Posterior cingulate gyrus (tissue), 11 donors: ENCODE measurements around the gene EPB41L5.
A peak's percentile ranks its signal among the peaks of the same experiment; 100 is the strongest.
"Not testable (repeated sequence)": the region's sequence is repeated elsewhere in the genome, so short reads cannot be mapped to it uniquely, and the experiment has no call there.

Experiments used
- DNase-seq, 10 donors: peaks; one replicate each; pipeline versions ENCODE4 v3.0.0 to v3.0.0-alpha.2; 2020 to 2021; ENCODE audit warnings: mixed read lengths in 3 of 10
- intact Hi-C: fragments of 100-400 bp; cut with DNase I; formaldehyde crosslinking; loops from one replicate; pipeline ENCODE4 v1.15.1; 2023

Gene EPB41L5

GRCh38 chr2:120134263-120134662, 121.4 kb downstream of the EPB41L5 start:
- DNase-seq, result no peak
- intact Hi-C loops, result no loop called here

DNA sequence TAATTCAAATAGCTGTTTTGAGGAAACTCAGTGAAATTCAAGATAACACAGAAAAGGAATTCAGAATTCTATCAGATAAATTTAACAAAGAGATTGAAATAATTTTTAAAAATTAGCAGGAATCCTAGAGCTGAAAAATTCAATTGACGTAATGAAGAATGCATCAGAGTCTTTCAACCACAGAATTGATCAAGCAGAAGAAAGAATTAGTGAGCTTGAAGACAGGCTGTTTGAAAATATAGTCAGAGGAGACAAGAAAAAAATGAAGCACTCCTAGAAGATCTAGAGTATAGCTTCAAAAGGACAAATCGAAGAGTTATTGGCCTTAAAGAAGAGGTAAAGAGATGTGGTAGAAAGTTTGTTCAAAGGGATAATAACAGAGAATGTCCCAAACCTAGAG, 122.1 kb downstream of the EPB41L5 start:
- intact Hi-C loops, DNase-seq: not testable (repeated sequence)

DNA sequence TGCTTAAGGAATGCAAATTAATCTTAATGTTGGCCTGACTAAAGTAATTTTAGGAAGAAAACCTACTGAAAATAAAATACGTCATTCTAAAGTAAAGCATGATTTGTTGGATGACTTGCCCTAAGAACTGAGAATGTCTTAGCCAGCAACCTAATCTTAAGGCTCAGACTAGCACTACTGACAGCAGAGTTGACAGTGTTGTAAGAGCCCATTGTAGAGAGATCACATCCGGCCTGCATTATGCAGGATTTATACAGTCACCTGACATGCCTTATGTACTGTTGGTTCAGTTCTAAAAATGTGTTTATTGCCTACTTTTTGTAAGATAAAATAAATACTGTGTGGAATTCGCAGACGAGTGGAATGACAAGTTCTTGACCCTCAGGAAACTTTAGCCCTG, 128.0 kb downstream of the EPB41L5 start:
- intact Hi-C loops, result no loop called here
- DNase-seq, result no peak

- DNase-seq, result no peak
- intact Hi-C loops, result no loop called here
Measured at GRCh38 chr2:120141300-120142069, 128.6 kb downstream of the EPB41L5 start.

GRCh38 chr2:120142528-120143219, 129.8 kb downstream of the EPB41L5 start:
- intact Hi-C loops, result no loop called here
- no peak for DNase-seq

- intact Hi-C loops, result no loop called here
- DNase-seq, result no peak
Measured at GRCh38 chr2:120148229-120148628, 135.4 kb downstream of the EPB41L5 start.

DNA sequence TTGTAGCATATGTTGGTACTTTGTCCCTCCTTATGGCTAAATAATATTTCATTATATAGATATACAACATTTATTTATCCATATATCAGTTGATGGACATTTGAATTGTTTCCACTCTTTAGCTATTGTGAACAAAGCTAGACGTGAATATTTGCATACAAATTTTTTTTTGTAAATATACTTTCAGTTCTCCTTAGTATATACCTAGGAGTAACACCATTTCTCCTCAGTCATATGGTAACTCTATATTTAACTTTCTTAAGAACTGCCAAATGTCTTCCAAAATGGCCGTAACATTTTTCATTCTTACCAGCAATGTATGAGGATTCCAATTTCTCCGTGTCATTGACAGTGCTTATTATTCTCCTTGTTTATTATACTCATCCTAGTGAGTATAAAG, 135.8 kb downstream of the EPB41L5 start:
- no peak for DNase-seq
- intact Hi-C loops, result no loop called here

- DNase-seq, result no peak
- intact Hi-C loops, result no loop called here
Measured at GRCh38 chr2:120149406-120149805, 136.5 kb downstream of the EPB41L5 start.

GRCh38 chr2:120150040-120150482, 137.2 kb downstream of the EPB41L5 start:
- intact Hi-C loops, result no loop called here
- DNase-seq, result no peak

DNA sequence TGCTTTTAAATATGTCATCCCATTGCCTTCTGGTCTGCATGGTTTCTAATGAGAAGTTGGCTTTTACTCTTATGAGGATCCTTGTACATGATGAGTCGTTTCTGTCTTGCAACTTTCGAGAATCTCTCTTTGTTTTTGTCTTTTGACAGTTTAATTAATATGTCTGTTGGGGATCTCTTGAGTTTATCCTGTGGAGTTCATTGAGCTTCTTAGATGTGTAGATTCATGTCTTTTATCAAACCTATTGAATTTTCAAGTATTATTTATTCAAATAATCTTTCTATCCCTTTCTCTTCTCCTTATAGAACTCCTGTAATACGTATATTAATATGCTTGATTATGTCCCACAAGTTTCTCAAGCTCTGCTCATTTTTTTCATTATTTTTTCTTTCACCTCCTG, 142.4 kb downstream of the EPB41L5 start:
- no peak for DNase-seq
- intact Hi-C loops, result no loop called here

DNA sequence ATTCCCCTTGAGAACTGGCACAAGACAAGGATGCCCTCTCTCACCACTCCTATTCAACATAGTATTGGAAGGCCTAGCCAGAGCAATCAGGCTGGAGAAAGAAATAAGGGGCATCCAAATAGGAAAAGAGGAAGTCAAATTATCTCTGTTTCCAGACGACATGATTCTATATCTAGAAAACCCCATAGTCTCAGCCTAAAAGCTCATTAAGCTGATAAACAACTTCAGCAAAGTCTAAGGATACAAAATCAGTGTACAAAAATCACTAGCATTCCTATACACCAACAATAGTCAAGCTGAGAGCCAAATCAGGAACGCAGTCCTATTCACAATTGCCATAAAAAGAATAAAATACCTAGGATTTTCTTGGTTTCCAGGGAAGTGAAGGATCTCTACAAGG, 145.8 kb downstream of the EPB41L5 start:
- DNase-seq, intact Hi-C loops: not testable (repeated sequence)

- intact Hi-C loops, result no loop called here
- DNase-seq, result no peak
Measured at GRCh38 chr2:120161190-120161589, 148.3 kb downstream of the EPB41L5 start.

DNA sequence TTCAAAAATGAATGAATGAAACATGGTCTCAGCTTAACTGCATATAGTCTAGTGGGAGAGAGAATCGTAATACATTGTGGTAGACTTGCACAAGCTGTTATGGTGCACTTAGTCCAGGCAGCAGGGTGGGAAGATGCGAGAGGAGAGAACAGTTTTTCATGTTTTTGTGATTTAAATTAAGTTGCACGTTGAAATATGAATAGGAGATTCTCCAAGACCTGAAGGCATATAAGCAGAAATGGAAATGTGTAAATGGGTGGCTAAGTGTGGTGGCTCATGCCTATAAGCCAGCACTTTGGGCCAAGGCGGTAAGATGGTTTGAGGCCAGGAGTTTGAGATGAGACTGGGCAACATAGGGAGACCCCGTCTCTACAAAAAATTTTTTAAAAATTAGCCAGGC, 149.8 kb downstream of the EPB41L5 start:
- intact Hi-C loops, result no loop called here
- DNase-seq, result no peak

DNA sequence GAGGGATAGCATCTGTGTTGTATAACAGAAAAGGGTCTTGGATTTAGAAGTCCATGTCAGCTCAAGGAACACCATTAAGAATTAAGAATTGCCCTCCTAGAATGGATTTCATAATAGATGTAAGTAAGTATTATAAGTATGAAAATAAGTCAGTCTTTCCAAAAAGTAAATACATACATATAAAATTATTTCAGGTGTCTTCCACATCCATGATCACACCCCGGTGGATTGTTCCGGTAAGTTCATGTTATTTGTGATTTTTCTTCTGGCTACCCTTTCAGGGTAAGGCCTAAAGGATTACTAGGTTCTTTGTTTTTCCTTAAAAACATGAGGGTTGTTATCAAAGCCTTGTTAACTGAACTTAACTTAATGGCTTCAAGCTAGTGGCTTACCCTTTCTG, 154.4 kb downstream of the EPB41L5 start:
- no peak for DNase-seq
- intact Hi-C loops, result no loop called here

- no peak for DNase-seq
- intact Hi-C loops, result no loop called here
Measured at GRCh38 chr2:120169020-120169419, 156.1 kb downstream of the EPB41L5 start.

GRCh38 chr2:120174963-120175581, 162.2 kb downstream of the EPB41L5 start:
- intact Hi-C loops, result loop anchor here (1.0 to 5.0 kb wide), 5 partner anchors 65 to 534 kb away; partner anchors contain the start of gene PTPN4
- no peak for DNase-seq

GRCh38 chr2:120176526-120176925, 163.6 kb downstream of the EPB41L5 start:
- intact Hi-C loops, result loop anchor here (5.0 kb wide), 2 partner anchors 136 to 474 kb away; no protein-coding TSS in a partner anchor
- no peak for DNase-seq

DNA sequence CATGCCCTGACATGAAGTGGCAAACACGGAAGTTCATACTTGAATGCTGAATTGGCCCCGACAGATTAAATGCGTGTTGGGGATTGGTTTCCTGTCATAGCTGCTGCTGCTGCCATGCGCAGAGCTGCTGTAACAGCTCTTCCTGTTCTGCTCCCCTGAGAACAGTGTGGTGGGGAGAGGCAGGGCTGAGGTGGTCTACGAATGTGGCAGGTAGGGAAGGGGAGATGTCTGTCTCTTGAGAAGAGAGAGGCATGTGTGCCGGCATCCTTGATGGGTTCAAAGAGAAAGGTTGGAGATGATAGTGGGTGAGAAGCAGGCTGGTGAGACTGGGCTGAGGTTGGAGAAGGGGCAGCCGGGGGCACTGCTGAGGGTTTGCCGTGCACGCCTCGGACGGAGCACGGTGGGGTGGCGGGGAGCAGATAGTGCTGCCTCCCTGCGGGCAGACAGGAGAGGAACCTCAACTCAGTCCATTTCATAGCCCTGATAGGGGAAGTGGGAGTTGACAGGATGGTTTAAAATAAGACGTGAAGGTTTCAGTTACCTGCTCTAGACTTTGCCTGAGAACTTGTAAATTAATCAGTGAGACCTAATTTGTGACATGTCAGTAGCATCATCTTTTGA, 164.2 kb downstream of the EPB41L5 start:
- intact Hi-C loops, result loop anchor here (5.0 kb wide), 2 partner anchors 135 to 475 kb away; no protein-coding TSS in a partner anchor
- peak in 1 of 10 donors; percentile 81 for DNase-seq

- no peak for DNase-seq
- intact Hi-C loops, result loop anchor here (5.0 kb wide), 2 partner anchors 134 to 476 kb away; no protein-coding TSS in a partner anchor
Measured at GRCh38 chr2:120177973-120178372, 165.1 kb downstream of the EPB41L5 start.

DNA sequence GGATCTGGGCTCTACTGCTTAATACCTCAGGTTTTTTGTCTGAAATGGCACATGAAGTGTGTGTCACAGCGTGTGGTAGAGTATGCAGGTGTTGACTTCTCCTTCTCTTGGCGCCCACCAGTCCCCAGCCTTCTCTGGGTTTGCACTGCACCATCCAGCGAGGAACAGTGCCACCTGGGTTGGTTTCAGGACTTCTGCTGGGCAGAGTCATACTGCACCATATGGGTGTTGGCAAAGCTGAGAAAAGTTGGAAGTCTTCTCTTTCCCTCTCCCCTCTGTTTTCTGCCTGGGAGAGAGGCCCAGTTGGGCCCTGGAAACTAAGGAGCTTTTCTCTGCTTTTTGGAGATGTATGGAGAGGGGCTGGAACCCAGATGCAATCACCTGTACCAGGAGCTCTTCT, 166.5 kb downstream of the EPB41L5 start:
- intact Hi-C loops, result loop anchor here (5.0 kb wide), 2 partner anchors 133 to 477 kb away; no protein-coding TSS in a partner anchor

DNA sequence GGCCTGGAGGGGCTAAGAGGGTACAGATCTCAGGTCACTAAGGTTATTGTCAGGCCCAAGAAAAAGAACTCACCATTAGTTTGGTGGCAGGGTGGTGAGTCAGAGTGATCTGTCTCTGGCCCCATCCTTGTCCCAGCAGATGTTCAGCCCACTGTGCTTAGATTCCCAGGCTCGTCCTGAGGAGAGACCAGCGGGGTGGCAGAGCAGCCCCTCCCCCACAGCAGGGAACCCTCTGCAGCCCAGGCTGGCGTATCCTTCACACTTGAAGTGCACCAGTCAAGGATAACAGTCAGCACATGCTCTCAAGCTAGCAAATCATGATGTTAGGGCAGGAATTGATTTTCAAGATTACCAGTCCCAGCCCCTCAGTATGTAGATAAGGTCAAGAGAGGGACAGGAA, 167.2 kb downstream of the EPB41L5 start:
- intact Hi-C loops, result no loop called here
- DNase-seq, result no peak

More for the DNA sequence above, 166.5 kb downstream of the EPB41L5 start:
- DNase-seq, result peak in 1 of 10 donors; percentile 20
